NT2/D1 (cell line): Measurements from ENCODE around the gene MARS1.

Experiments used
- DNase-seq: peaks from one replicate; pipeline ENCODE4 v3.0.0-alpha.2; 2011; ENCODE audit warnings: low read depth, low spot score
- H3K27me3 ChIP-seq: 2 replicates; pipeline ENCODE4 v1.6.0; 2011; ENCODE audit warnings: mild to moderate bottlenecking; ENCODE audit not compliant: insufficient read length, insufficient read depth
- H3K36me3 ChIP-seq: 2 replicates; pipeline ENCODE4 v1.6.1; 2011; ENCODE audit warnings: mild to moderate bottlenecking, low read length, mixed read lengths; ENCODE audit not compliant: insufficient read depth, insufficient read length
- H3K4me1 ChIP-seq: 2 replicates; pipeline ENCODE4 v1.5.1; 2011; ENCODE audit not compliant: insufficient read depth, insufficient read length
- H3K4me3 ChIP-seq: 2 replicates; pipeline ENCODE4 v1.5.1; 2011; ENCODE audit warnings: low read depth; ENCODE audit not compliant: insufficient read length
- H3K9ac ChIP-seq: 2 replicates; pipeline ENCODE4 v1.6.0; 2011; ENCODE audit warnings: low read depth; ENCODE audit not compliant: insufficient read length
- H3K9me3 ChIP-seq: 2 replicates; pipeline ENCODE4 v1.5.1; 2011; ENCODE audit warnings: mild to moderate bottlenecking, low read length; ENCODE audit not compliant: insufficient read depth
- SUZ12 ChIP-seq: IDR thresholded peaks from 2 replicates; pipeline ENCODE4 v1.6.1; 2011; ENCODE audit not compliant: insufficient read length, insufficient read depth; ENCODE audit errors: extremely low read depth
- YY1 ChIP-seq: IDR thresholded peaks from 2 replicates; pipeline ENCODE4 v1.6.1; 2011; ENCODE audit not compliant: insufficient read length, insufficient read depth
- ZNF274 ChIP-seq: IDR thresholded peaks from 2 replicates; pipeline ENCODE4 v1.6.1; 2011; ENCODE audit warnings: mild to moderate bottlenecking, low read depth, low read length

MARS1 gene

DNA sequence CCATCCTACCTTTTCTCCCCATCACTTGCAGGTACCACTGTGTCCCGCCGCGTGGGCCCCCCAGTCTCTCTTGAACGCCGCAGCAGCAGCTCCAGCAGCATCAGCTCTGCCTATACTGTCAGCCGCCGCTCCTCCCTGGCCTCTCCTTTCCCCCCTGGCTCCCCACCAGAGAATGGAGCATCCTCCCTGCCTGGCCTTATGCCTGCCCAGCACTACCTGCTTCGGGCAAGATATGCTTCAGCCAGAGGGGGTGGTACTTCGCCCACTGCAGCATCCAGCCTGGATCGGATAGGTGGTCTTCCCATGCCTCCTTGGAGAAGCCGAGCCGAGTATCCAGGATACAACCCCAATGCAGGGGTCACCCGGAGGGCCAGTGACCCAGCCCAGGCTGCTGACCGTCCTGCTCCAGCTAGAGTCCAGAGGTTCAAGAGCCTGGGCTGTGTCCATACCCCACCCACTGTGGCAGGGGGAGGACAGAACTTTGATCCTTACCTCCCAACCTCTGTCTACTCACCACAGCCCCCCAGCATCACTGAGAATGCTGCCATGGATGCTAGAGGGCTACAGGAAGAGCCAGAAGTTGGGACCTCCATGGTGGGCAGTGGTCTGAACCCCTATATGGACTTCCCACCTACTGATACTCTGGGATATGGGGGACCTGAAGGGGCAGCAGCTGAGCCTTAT lies 17.4 kb upstream of the MARS1 start:
- Histone ChIP-seq H3K4me1 (no peaks in the 10 kb centered on the region), H3K27me3 (peaks cover 31% of the 10 kb centered on the region), H3K36me3 (peaks cover 20% of the 10 kb centered on the region), H3K9me3 (no peaks in the 10 kb centered on the region), H3K9ac (no peak overlapping the region), H3K4me3 (no peak overlapping the region)
- TF ChIP-seq ZNF274 = no peak
- no peak for DNase-seq

DNA sequence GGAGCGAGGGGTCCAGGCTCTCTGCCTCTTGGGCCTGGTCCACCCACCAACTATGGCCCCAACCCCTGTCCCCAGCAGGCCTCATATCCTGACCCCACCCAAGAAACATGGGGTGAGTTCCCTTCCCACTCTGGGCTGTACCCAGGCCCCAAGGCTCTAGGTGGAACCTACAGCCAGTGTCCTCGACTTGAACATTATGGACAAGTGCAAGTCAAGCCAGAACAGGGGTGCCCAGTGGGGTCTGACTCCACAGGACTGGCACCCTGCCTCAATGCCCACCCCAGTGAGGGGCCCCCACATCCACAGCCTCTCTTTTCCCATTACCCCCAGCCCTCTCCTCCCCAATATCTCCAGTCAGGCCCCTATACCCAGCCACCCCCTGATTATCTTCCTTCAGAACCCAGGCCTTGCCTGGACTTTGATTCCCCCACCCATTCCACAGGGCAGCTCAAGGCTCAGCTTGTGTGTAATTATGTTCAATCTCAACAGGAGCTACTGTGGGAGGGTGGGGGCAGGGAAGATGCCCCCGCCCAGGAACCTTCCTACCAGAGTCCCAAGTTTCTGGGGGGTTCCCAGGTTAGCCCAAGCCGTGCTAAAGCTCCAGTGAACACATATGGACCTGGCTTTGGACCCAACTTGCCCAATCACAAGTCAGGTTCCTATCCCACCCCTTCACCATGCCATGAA lies 16.8 kb upstream of the MARS1 start:
- DNase-seq = no peak
- H3K27me3 ChIP-seq = peaks cover 38% of the 10 kb centered on the region
- H3K4me3 ChIP-seq = no peak overlapping the region
- H3K9ac ChIP-seq = no peak overlapping the region
- no peaks in the 10 kb centered on the region for H3K9me3 ChIP-seq
- peaks cover 2% of the 10 kb centered on the region for H3K4me1 ChIP-seq
- TF ChIP-seq ZNF274 (no peak), SUZ12 (no peak), YY1 (no peak)
- H3K36me3 ChIP-seq = peaks cover 13% of the 10 kb centered on the region

DNA sequence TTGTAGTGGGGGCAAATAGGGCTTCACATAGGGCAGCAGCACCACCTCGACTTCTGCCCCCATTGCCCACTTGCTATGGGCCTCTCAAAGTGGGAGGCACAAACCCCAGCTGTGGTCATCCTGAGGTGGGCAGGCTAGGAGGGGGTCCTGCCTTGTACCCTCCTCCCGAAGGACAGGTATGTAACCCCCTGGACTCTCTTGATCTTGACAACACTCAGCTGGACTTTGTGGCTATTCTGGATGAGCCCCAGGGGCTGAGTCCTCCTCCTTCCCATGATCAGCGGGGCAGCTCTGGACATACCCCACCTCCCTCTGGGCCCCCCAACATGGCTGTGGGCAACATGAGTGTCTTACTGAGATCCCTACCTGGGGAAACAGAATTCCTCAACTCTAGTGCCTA lies 16.2 kb upstream of the MARS1 start:
- no peaks in the 10 kb centered on the region for H3K9me3 ChIP-seq

DNA sequence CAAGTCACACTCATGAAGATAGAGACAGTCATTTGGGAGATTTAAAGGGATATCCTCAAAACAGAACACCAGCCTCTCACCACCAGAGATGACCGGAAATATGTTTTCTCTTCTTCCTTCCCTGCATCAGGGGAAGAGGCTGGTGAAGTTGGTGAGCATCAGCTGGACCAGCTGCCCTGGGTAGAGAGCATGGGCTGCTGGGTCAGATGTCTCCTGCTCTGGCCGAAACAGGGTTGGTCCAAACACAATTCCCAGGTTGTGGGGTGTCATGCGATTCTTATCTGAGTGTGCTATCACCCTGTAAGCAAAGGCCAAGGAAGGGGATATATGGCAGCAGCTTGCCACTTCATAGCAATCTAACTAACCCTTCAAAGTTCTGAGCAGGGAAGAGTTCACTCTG lies 15.5 kb upstream of the MARS1 start:
- Histone ChIP-seq H3K4me3 (no peak overlapping the region), H3K9me3 (no peaks in the 10 kb centered on the region), H3K4me1 (peaks cover 7% of the 10 kb centered on the region), H3K27me3 (peaks cover 51% of the 10 kb centered on the region), H3K9ac (no peak overlapping the region), H3K36me3 (peaks cover 13% of the 10 kb centered on the region)
- no peak for DNase-seq
- no peak for TF ChIP-seq ZNF274
- TF ChIP-seq YY1 = no peak
- TF ChIP-seq SUZ12 = no peak

More for the DNA sequence above, 16.2 kb upstream of the MARS1 start:
- DNase-seq = no peak
- TF ChIP-seq ZNF274 (no peak), SUZ12 (no peak), YY1 (no peak)
- Histone ChIP-seq H3K9ac (no peak overlapping the region), H3K4me3 (no peak overlapping the region), H3K36me3 (peaks cover 13% of the 10 kb centered on the region), H3K27me3 (peaks cover 44% of the 10 kb centered on the region), H3K4me1 (peaks cover 7% of the 10 kb centered on the region)

DNA sequence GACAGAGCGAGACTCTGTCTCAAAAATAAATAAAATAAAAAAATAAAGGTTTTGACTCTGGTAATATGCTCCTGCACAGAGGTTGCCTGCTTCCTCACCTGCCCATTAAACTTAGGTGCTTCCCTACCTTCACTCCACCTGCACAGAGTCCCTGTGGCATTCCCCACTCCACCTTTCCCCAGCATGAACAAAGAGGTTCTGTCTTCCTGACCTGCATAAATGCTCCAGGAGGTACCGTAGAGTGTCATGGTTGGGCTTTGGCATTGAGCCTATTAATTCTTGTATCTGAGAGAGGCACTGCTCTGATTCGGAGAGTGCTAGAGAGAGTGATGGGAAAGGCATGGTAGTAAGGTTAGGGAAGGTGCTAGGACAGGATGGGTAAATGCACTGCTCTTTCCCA lies 14.5 kb upstream of the MARS1 start:
- no peak for TF ChIP-seq SUZ12
- no peak for TF ChIP-seq YY1
- TF ChIP-seq ZNF274 = no peak
- Histone ChIP-seq H3K4me3 (no peak overlapping the region), H3K4me1 (peaks cover 10% of the 10 kb centered on the region), H3K9me3 (no peaks in the 10 kb centered on the region), H3K36me3 (peaks cover 13% of the 10 kb centered on the region), H3K27me3 (peaks cover 57% of the 10 kb centered on the region), H3K9ac (no peak overlapping the region)
- no peak for DNase-seq

GRCh38 chr12:57473886-57474285 lies 14.0 kb upstream of the MARS1 start:
- DNase-seq = no peak
- Histone ChIP-seq H3K9me3 (no peaks in the 10 kb centered on the region), H3K4me1 (peaks cover 10% of the 10 kb centered on the region), H3K4me3 (no peak overlapping the region), H3K27me3 (peaks cover 57% of the 10 kb centered on the region), H3K9ac (no peak overlapping the region), H3K36me3 (peaks cover 13% of the 10 kb centered on the region)
- no peak for TF ChIP-seq ZNF274
- no peak for TF ChIP-seq SUZ12
- TF ChIP-seq YY1 = no peak

DNA sequence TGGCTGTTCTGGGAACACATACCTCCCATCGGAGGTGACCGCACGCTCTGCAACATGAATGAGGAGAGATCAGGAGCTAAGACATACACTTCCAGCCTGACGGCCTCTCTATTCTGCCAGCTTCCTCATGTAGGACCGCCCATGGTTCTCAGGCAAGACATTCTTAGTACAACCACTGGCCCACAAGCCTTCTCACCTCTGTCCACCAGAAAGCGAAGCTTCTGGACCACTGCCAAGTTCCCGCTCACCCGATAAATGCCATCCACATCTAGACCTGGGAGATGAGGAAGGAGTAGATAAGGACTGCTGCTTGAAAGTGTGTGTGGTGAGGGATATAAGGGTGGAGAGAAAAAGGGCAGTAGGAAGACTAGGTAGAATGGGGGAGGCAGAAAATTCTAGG lies 13.4 kb upstream of the MARS1 start:
- Histone ChIP-seq H3K36me3 (peaks cover 9% of the 10 kb centered on the region), H3K4me3 (no peak overlapping the region), H3K27me3 (peaks cover 57% of the 10 kb centered on the region), H3K9ac (no peak overlapping the region), H3K4me1 (peaks cover 10% of the 10 kb centered on the region), H3K9me3 (no peaks in the 10 kb centered on the region)
- no peak for TF ChIP-seq SUZ12
- no peak for TF ChIP-seq ZNF274
- TF ChIP-seq YY1 = no peak
- no peak for DNase-seq
